Tibial nerve (tissue), 4 donors: ENCODE measurements around the gene KAZN. TPM values are rescaled to one million over a fixed set of nuclear protein-coding genes. Genes with fewer than 3 reads are reported as not detected.

ENCODE experiments used
- DNase-seq, 2 donors: peaks; one replicate each; pipeline ENCODE4 v3.0.0-alpha.2; 2019; ENCODE audit warnings: low spot score in 2 of 2
- H3K27ac ChIP-seq, 4 donors: fragments of 200-600 bp; sonication (generic) in 3 of 4; one replicate each; pipeline ENCODE4 v1.5.1; 2017 to 2019; ENCODE audit warnings: mild to moderate bottlenecking in 1 of 4
- H3K27me3 ChIP-seq, 2 donors: fragments of 200-600 bp; sonication (generic) in 1 of 2; one replicate each; pipeline versions ENCODE4 v1.5.1 to v1.6.0; 2017 to 2019
- H3K36me3 ChIP-seq, 3 donors: fragments of 200-600 bp; sonication (generic); one replicate each; pipeline ENCODE4 v1.5.1; 2018 to 2019
- H3K4me1 ChIP-seq, 4 donors: fragments of 200-600 bp; sonication (generic) in 3 of 4; one replicate each; pipeline ENCODE4 v1.5.1; 2017 to 2019
- H3K4me3 ChIP-seq, 4 donors: fragments of 200-600 bp; sonication (generic) in 3 of 4; one replicate each; pipeline ENCODE4 v1.5.1; 2017 to 2019; ENCODE audit warnings: mild to moderate bottlenecking in 1 of 4, moderate library complexity in 1 of 4
- H3K9me3 ChIP-seq, 4 donors: fragments of 200-600 bp; sonication (generic) in 3 of 4; one replicate each; pipeline ENCODE4 v1.5.1; 2017 to 2019
- CTCF ChIP-seq, 5 experiments: fragments of 200-600 bp in 3 of 5; fragments of 450-650 bp in 2 of 5; sonication (generic) in 3 of 5; IDR thresholded peaks; one replicate each; pipeline ENCODE4 v1.5.1; 2016 to 2019; ENCODE audit warnings: antibody characterized with exemption in 5 of 5, mild to moderate bottlenecking in 3 of 5, moderate library complexity in 2 of 5
- EP300 ChIP-seq, 2 donors: sonication (generic); formaldehyde crosslinking; IDR thresholded peaks; one replicate each; pipeline ENCODE4 v1.6.1; 2017; ENCODE audit warnings: antibody characterized with exemption in 2 of 2, mild to moderate bottlenecking in 1 of 2
- POLR2A ChIP-seq, 2 donors: fragments of 450-650 bp; IDR thresholded peaks; one replicate each; pipeline ENCODE4 v1.6.1; 2017; ENCODE audit warnings: antibody characterized with exemption in 2 of 2, mild to moderate bottlenecking in 2 of 2, moderate library complexity in 2 of 2
- WGBS, 2 donors: methylation state at CpG; one replicate each; pipeline ENCODE4 v1.1.5; 2018; 5-methylcytosine and 5-hydroxymethylcytosine counted together
- total RNA-seq, 4 donors: library from RNA; depleted of rRNA; stranded (reverse); fragments of >200 nt; gene quantifications; one replicate each; pipeline ENCODE4 v1.1.0, GENCODE V29; 2016

Gene KAZN
- total RNA-seq, 4 donors from 2014 or later = 16.0 to 29.2 (median 22.2) TPM

GRCh38 chr1:15011661-15012060 lies 413.2 kb downstream of the KAZN start:
- Histone ChIP-seq H3K4me1 (peaks cover 0 to 17% (median 3%) of the 10 kb centered on the region in 4 donors), H3K27me3 (no peaks in the 10 kb centered on the region), H3K4me3 (no peak overlapping the region), H3K36me3 (no peaks in the 10 kb centered on the region), H3K9me3 (peaks cover 0 to 13% (median 0%) of the 10 kb centered on the region in 4 donors), H3K27ac (no peak overlapping the region)
- no peak for DNase-seq
- no peak for TF ChIP-seq EP300 (IDR thresholded peaks at IDR 0.05)
- no peak for TF ChIP-seq CTCF (IDR thresholded peaks at IDR 0.05)
- no peak for TF ChIP-seq POLR2A (IDR thresholded peaks at IDR 0.05)
- 50 to 63% methylated on average over 8 of the region's 8 CpGs for WGBS, 2 donors

GRCh38 chr1:15012822-15013221 lies 414.3 kb downstream of the KAZN start:
- Histone ChIP-seq H3K9me3 (peaks cover 0 to 13% (median 0%) of the 10 kb centered on the region in 4 donors), H3K27ac (no peak overlapping the region), H3K36me3 (no peaks in the 10 kb centered on the region), H3K4me1 (peaks cover 0 to 12% (median 3%) of the 10 kb centered on the region in 4 donors), H3K27me3 (no peaks in the 10 kb centered on the region), H3K4me3 (no peak overlapping the region)
- no peak for TF ChIP-seq EP300 (IDR thresholded peaks at IDR 0.05)
- no peak for TF ChIP-seq POLR2A (IDR thresholded peaks at IDR 0.05)
- TF ChIP-seq CTCF (IDR thresholded peaks at IDR 0.05) = no peak
- no peak for DNase-seq
- WGBS, 2 donors = 70 to 76% methylated on average over 8 of the region's 8 CpGs

- DNase-seq = no peak
- no peak for TF ChIP-seq CTCF (IDR thresholded peaks at IDR 0.05)
- TF ChIP-seq EP300 (IDR thresholded peaks at IDR 0.05) = no peak
- no peak for TF ChIP-seq POLR2A (IDR thresholded peaks at IDR 0.05)
- Histone ChIP-seq H3K36me3 (no peaks in the 10 kb centered on the region), H3K9me3 (peaks cover 0 to 13% (median 0%) of the 10 kb centered on the region in 4 donors), H3K27ac (no peak overlapping the region), H3K27me3 (no peaks in the 10 kb centered on the region), H3K4me1 (peaks cover 0 to 3% (median 0%) of the 10 kb centered on the region in 4 donors), H3K4me3 (no peak overlapping the region)
- WGBS, 2 donors = 84 to 87% methylated on average over 8 of the region's 8 CpGs
These were observed 415.3 kb downstream of the KAZN start for GRCh38 chr1:15013767-15014166.

- Histone ChIP-seq H3K4me1 (no peaks in the 10 kb centered on the region), H3K36me3 (no peaks in the 10 kb centered on the region), H3K4me3 (no peak overlapping the region), H3K27ac (no peak overlapping the region), H3K9me3 (peaks cover 0 to 13% (median 0%) of the 10 kb centered on the region in 4 donors), H3K27me3 (no peaks in the 10 kb centered on the region)
- no peak for TF ChIP-seq CTCF (IDR thresholded peaks at IDR 0.05)
- no peak for TF ChIP-seq EP300 (IDR thresholded peaks at IDR 0.05)
- TF ChIP-seq POLR2A (IDR thresholded peaks at IDR 0.05) = no peak
- 68 to 70% methylated on average over 10 of the region's 10 CpGs for WGBS, 2 donors
- DNase-seq = no peak
These were observed 416.0 kb downstream of the KAZN start for GRCh38 chr1:15014516-15014915.

- Histone ChIP-seq H3K4me1 (no peaks in the 10 kb centered on the region), H3K9me3 (no peaks in the 10 kb centered on the region), H3K36me3 (no peaks in the 10 kb centered on the region), H3K27ac (no peak overlapping the region), H3K4me3 (no peak overlapping the region), H3K27me3 (no peaks in the 10 kb centered on the region)
- 85 to 91% methylated on average over 9 of the region's 9 CpGs for WGBS, 2 donors
- DNase-seq = no peak
- TF ChIP-seq CTCF (IDR thresholded peaks at IDR 0.05) = no peak
- no peak for TF ChIP-seq POLR2A (IDR thresholded peaks at IDR 0.05)
- TF ChIP-seq EP300 (IDR thresholded peaks at IDR 0.05) = no peak
These were observed 417.5 kb downstream of the KAZN start for GRCh38 chr1:15016001-15016400.
